GM18511 (cell line): ENCODE measurements around the gene EMC8.

Experiments used
- ATAC-seq: cut with Tn5 transposase; IDR thresholded peaks from one replicate; pipeline ENCODE4 v1.9.1; 2021; ENCODE audit warnings: mild to moderate bottlenecking, moderate library complexity; ENCODE audit not compliant: unreplicated experiment

Gene EMC8

DNA sequence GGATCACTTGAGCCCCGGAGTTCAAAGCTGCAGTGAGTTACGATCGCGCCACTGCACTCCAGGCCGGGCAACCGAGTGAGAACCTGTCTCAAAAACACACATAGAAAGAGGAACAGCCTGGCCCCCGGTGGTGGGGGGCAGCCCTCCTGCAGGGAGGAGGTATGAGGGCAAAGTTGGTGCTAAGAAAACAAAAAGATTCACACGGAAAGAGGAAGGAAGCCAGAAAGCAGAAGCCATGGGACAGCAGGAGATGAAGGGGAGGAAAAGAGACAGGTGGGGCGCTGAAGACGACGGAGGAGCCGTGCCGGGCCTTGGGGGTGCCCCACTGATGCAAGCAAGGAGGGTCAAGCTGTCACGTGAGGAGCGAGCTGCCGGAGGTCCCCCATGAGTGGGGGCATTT, 40.2 kb downstream of the EMC8 start:
- no peak for ATAC-seq

DNA sequence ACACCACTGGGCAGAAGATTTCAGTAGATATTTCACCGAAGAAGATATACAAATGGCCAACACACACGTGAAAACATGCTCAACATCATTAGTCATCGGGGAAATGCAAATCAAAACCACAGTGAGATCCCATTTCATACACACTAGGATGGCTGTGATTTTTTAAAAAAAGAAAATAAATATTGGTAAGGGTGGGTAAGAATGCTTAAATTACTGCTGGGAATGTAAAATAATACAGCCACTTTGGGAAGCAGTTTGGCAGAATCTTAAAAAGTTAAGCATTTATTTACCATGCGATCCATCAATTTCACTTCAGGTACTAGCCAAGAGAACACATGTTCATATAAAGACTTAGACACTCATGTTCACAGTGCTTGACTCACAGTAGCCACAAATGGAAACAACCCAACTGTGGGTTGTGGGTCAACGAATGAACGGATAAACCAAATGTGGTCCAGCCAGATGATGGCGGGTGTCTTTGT, 42.0 kb downstream of the EMC8 start:
- ATAC-seq: no peak

- no peak for ATAC-seq
These were observed 43.2 kb downstream of the EMC8 start for GRCh38 chr16:85755929-85756768.

- no peak for ATAC-seq
These were observed 44.9 kb downstream of the EMC8 start for GRCh38 chr16:85754413-85754812.

GRCh38 chr16:85753976-85754375, 45.4 kb downstream of the EMC8 start:
- ATAC-seq: no peak

GRCh38 chr16:85753559-85753958, 45.8 kb downstream of the EMC8 start:
- ATAC-seq: no peak

GRCh38 chr16:85752511-85753420, 46.6 kb downstream of the EMC8 start:
- no peak for ATAC-seq

DNA sequence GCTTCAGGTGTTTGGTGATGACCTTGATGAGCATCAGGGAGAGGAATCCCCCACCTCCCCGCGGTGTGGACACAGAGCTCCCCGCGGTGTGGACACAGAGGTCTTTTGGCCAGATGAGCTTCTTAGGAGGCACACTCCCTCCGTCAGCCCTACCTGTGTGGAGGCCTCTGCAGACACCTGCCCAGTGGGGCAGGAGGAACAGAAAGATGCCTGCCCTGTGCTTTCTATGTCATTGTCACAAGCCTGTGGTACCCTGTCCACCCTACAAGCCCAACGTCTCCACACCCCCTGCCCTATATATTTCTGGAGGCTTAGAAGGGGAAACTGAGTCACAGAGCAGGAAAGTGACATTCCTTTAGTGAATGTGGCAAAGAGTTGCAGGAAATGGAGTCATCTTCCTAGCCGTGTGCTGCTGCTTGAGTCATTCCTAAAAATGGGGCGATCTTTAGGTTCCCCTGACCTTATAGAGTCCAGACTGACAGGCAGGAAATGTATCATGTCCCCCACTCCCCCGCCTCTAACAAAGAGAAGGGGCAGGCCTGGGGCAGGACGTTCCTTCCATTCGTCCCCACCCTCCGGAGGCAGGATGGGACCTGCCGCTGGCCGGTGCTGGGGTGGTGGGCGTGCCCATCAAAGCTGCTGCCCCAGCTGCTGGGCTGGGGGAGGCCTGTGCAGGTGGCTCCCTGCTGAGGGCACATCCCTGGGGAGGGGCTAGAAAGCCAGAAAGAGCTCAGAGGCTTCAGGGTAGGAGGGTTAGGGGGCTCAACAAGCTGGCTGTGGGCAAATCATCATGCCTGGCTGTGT, 47.4 kb downstream of the EMC8 start:
- no peak for ATAC-seq

DNA sequence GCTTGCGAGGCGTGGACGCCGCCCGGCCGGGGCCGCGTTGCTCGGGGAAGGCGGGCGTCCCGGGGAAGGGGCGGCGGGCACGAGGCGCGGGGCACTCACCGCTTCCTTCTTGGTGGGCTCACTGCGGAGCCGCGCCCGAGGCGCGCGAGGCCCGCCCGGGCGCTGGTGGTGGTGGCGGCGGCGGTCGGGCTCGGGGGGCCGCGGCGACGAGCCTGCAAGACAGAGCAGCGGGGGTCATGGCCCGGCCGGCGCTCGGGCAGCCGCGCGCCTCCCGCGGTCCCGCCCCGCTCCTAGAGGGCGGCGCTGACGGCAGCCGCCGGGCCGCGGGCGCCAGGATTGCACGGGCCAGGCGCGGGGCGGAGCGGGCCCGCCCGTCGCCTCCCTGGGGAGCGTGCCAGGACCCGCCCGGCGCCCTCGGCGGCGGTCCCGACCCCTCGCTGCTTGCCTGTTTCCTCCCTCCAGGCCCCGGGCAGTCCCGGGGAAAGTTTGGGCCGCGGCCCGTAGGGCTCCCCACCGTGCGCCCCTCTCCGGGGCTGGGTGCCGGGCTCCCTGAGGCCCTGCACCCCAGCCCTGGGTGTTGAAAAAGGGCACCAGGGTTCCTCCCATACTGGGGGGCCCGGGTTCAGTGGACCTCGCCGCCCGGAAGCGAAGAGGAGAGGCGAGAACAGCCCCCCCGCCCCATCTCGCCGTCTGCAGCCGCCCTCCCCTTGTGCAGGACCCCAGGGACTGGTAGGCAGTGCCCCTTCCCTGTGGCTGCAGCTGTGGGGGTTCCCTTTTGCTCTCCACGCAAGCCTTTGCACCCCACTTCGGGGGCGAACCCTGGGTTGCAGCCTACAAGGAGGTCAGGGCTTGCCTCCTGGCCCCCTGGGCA, 48.3 kb downstream of the EMC8 start, which contains the start of gene C16orf74:
Gene C16orf74, minus strand, starts transcription at position 270 of the 871 bp plus-strand sequence. CDS start 15,879 bp downstream, outside the sequence.
- ATAC-seq: peak; percentile 49

- ATAC-seq: no peak
These were observed 49.1 kb downstream of the EMC8 start for GRCh38 chr16:85750146-85750826.

DNA sequence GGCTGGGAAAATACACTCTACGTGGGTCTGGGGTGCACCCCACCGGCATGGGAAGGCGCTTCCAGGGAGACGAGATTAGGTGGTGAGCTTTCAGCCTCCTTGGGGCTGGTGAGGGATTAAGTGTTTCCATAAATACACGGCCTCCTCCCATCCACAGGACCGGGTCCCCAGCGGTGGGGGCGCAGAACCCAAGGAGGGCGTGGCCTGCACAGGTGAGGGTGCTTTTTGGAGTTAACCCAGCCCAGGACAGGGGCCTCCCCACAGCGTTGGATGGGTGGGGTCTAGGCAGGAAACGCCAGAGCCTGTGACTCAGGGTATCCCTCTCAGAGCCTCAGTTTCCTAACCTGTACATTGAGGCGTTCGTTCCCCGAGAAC, 49.6 kb downstream of the EMC8 start:
- ATAC-seq: no peak

DNA sequence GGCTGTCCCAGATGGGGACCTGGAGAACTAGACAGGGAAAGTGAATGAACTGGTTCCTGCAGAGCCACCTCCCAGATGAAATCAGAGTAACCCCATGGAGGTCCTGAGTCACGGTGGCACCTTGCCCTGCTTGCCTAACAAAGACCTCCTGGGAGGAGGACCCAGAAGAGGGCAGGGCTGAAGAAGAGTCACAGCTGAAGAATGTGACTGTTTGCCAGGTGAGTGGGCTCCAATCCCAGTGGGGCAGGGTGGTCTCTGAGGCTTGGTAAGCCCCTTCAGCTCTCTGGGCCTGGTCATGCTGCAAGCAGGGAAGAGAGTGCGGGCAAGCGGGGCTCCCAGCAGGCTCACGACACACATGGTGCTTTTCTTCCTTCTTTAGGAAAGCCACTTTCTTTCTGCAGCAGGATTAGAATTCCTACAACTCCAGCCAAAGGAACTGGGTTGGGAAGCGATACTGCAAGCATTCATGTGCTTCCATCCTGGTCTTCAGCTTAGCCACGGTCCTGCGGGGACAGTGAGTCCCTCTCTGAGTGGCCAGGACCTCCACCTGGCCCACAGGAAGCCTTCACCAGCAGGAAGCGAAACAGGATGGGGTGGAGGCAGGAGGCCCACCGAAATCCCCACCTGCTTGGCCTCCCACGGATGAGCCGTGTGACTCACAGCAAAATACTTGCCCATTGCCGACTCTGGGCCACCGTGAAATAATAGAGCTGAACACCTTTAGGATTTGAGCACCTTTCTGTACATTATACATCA, 52.7 kb downstream of the EMC8 start:
- no peak for ATAC-seq

DNA sequence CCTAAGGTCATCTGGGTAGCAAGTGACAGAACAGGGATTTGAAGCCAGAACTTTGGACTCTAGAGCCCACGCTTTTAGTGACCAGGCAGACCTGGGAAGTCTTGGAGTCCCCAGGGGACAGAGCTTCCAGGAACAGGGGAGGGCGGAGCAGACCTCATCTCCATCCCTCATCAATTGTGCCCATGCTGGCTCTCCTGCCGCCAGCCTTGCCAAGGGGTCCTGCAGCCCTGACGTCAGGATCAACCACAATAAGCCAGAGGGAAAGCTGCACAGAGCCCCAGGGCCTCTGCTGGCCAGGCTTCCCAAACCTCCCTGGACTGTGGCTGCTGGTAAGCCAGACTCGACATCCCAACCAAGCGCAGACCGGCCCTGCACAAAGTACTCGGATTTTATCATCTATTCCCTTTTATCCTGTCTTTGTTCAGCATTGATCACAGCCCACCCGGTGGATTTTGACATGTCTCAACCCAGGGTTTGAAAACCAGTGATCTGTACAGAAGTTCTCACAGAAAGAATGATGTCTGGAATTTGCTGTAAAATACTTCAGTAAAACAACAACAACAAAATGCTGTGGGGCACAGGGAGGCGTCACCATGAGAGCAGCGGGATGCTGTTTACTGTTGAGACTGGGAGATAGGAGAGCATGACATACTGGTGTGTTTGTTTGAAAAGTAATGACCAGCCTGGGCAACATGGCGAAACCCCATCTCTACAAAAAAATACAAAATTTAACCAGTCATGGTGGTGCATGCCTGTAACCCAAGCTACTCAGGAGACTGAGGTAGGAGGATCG, 60.2 kb downstream of the EMC8 start:
- ATAC-seq: no peak

GRCh38 chr16:85736921-85737320, 62.4 kb downstream of the EMC8 start:
- ATAC-seq: no peak

- ATAC-seq: no peak
These were observed 63.4 kb downstream of the EMC8 start for GRCh38 chr16:85735946-85736345.

DNA sequence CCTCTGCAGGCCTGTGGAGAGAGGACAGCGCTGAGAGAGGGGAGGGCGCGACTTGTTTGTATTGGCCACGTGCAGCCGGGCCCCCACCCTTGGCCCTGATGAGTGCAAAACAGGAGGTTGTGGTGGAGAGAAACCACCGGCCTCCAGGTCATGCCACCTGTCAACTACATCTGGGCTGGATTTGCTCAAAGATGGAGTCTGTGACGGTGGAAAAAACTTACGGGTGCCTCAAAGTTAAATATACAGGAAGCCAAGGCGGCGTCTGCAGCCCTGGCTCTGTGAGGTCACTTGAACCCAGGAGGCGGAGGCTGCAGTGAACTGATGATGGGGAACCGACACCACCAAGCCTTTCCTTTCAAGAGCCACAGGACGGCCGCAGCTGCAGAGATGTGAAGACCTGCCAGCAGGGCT, 64.1 kb downstream of the EMC8 start:
- no peak for ATAC-seq

DNA sequence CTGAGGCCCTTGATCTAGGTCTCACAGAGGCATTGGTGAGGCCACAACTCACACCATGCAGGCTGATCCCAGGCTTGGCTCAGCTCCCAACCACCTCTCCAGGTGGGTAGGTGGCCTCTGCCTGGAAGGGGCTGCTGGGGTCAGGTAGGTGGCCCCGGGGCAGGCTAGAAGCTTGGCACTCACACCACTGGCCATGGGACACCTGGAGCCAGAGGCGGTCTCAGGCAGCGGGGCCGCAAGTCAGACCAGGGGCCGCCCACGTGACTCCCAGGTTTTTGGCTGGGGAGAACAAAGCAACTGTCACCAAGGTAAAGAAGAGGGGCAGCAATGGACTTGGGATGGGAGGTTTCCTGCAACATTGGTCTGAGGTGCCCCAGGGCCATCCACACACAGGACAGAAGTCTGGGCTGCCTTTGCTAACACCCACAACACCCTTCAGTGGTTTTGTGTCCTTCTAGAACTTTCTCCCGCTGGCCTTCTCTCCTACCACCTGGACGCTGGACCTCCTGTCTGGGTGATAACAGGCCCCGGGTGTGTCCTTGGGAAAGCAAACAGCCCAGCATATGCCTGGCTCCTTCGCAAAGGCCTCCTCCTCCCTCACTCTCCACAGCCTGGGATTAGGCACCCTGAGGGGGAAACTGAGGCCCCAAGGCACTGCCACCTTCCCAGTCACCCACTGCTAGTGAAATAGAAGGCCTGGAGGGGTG, 64.9 kb downstream of the EMC8 start:
- ATAC-seq: no peak
